ENCODE results near the gene TMTC2. TPM values are rescaled to one million over a fixed set of nuclear protein-coding genes. Genes with fewer than 3 reads are reported as not detected.

TMTC2 gene
- total and polyA plus RNA-seq, 2 donors (not counting 3 experiments of a cell fraction or from before 2014, with no cell fraction given), result 4.1 to 7.8 TPM

- H3K4me1 ChIP-seq (ENCODE audit: control insufficient read depth, extremely low read depth, insufficient read depth, low read length), result peaks cover 11% of the 10 kb centered on the region
- intact Hi-C loops (cut with micrococcal nuclease) (no loop called here), dilution Hi-C loops (cut with MboI; ENCODE audit: extremely low pct_ligation_motif_present, low sequenced_read_pairs) (no loop called here)
- H3K9me3 ChIP-seq (replicated peaks; ENCODE audit: control insufficient read depth, insufficient read depth, low read length), result no peaks in the 10 kb centered on the region
- no peaks in the 10 kb centered on the region for H4K20me1 ChIP-seq (replicated peaks; ENCODE audit: control insufficient read depth, extremely low read depth, insufficient read depth, low read length)
- no peak overlapping the region for H3K9ac ChIP-seq (replicated peaks; ENCODE audit: extremely low read depth, insufficient read depth, low read length)
- H3K9me1 ChIP-seq (replicated peaks; ENCODE audit: control insufficient read depth, extremely low read depth, insufficient read depth, low read length), result no peaks in the 10 kb centered on the region
- no peaks in the 10 kb centered on the region for H3K36me3 ChIP-seq (ENCODE audit: control insufficient read depth in 2 of 2, extremely low read depth in 1 of 2, insufficient read depth in 2 of 2, low read length in 2 of 2)
- no peaks in the 10 kb centered on the region for H3K79me2 ChIP-seq (ENCODE audit: control insufficient read depth, insufficient read depth, low read length)
- POLR2A ChIA-PET, result no interaction called here
- FAIRE-seq (no peak), DNase-seq (ENCODE audit: low read depth, low spot score) (no peak)
- no peaks in the 10 kb centered on the region for H3K27me3 ChIP-seq (ENCODE audit: control insufficient read depth in 2 of 2, insufficient read depth in 2 of 2, low read length in 2 of 2)
- no TSS peak for BruUV-seq (replicated peaks)
- no peak overlapping the region for H3K4me2 ChIP-seq (ENCODE audit: insufficient read depth, low read length)
- no peak overlapping the region for H2AFZ ChIP-seq (ENCODE audit: low read depth, low read length)
- CTCF ChIA-PET, result interaction anchor here (1.0 kb wide), 1 partner anchor 18 kb away, joined by 3 read pairs; no protein-coding TSS in a partner anchor
- no peak overlapping the region for H3K4me3 ChIP-seq (replicated peaks in 1 of 3; ENCODE audit: insufficient read depth in 1 of 3, low read depth in 1 of 3, low read length in 3 of 3)
- TF ChIP-seq GATA2 (IDR thresholded peaks at IDR 0.05; ENCODE audit: insufficient read depth, insufficient read length, low read depth, low read length) (no peak), JUN (IDR thresholded peaks at IDR 0.05; ENCODE audit: borderline replicate concordance, insufficient read depth, insufficient read length, low read depth) (no peak), CTCF (IDR thresholded peaks at IDR 0.05; ENCODE audit: extremely low read depth in 1 of 2, insufficient read depth in 1 of 2, low read depth in 1 of 2, low read length in 2 of 2) (no peak), MYC (IDR thresholded peaks at IDR 0.05; ENCODE audit: low read depth, low read length) (no peak), EZH2 (IDR thresholded peaks at IDR 0.05; ENCODE audit: borderline replicate concordance, low read depth, low read length, severe bottlenecking) (no peak), POLR2A (IDR thresholded peaks at IDR 0.05; ENCODE audit: low read depth, low read length) (no peak), FOS (IDR thresholded peaks at IDR 0.05; ENCODE audit: borderline replicate concordance, insufficient read depth, low read length) (no peak)
- no peak overlapping the region for H3K27ac ChIP-seq (ENCODE audit: insufficient read depth, low read depth, low read length)
Observed at GRCh38 chr12:82691513-82691912, 4.8 kb downstream of the TMTC2 start.
